Rectal smooth muscle tissue (tissue), 1 donor: ENCODE measurements around the gene LASP1NB.
"Not testable (repeated sequence)": the region's sequence is repeated elsewhere in the genome, so short reads cannot be mapped to it uniquely, and the experiment has no call there.

Experiments
- H3K27ac ChIP-seq: one replicate; pipeline ENCODE4 v1.7.0; 2013; ENCODE audit warnings: low read depth, low read length, inconsistent platforms
- H3K27me3 ChIP-seq: one replicate; pipeline ENCODE4 v1.7.0; 2013; ENCODE audit warnings: low read length; ENCODE audit not compliant: control insufficient read depth, insufficient read depth
- H3K36me3 ChIP-seq: one replicate; pipeline ENCODE4 v1.7.0; 2013; ENCODE audit warnings: low read length; ENCODE audit not compliant: control insufficient read depth, insufficient read depth
- H3K4me1 ChIP-seq: one replicate; pipeline ENCODE4 v1.7.0; 2013; ENCODE audit warnings: low read length; ENCODE audit not compliant: control insufficient read depth, insufficient read depth
- H3K4me3 ChIP-seq: one replicate; pipeline ENCODE4 v1.7.0; 2013; ENCODE audit warnings: low read length
- H3K9ac ChIP-seq: one replicate; pipeline ENCODE4 v1.7.0; 2013; ENCODE audit warnings: low read length

Gene LASP1NB

GRCh38 chr17:38922538-38923297, 2.7 kb upstream of the LASP1NB start:
- H3K36me3 ChIP-seq, result peaks cover 15% of the 10 kb centered on the region
- no peak overlapping the region for H3K4me3 ChIP-seq
- no peaks in the 10 kb centered on the region for H3K27me3 ChIP-seq
- H3K4me1 ChIP-seq, result peaks cover 33% of the 10 kb centered on the region
- peak overlapping the region; percentile 77 for H3K27ac ChIP-seq
- no peak overlapping the region for H3K9ac ChIP-seq

DNA sequence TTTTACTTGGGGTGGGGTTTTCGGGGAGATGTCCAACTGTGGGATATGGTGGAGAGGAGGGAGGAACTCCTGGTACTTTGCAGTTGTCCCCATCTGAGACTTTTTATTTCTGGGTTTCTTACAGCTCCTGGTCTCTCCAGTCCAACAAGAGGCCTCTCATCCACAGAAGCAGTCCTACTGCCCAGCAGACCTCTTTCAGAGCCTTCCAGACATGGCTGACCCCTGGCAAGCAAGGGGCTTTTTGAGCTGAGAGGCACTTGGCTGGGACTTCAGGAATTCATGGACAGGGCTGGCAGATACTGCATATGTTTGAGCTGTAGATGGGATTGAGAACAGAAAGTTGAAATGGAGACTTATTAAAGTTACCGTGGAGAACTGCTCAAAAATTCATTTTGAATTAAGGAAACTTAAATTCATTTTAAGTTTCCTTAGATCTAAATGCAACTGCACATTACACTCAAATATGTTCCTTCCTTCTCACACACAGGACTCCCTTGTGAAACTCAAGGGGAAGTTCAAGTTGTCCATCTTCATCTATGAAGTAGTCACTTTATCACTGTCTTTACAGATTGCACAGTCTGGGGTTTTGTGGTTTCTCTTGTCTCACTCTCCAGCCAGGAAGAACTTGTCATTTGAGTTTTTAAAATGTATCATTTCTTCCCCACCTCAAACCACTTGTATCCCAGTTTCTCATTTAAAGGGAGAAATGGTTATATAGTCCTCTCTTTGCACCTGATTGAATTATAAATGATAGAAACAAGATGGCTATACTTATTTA, 1.1 kb downstream of the LASP1NB start:
- H3K36me3 ChIP-seq, result no peaks in the 10 kb centered on the region
- H3K27ac ChIP-seq, result no peak overlapping the region
- H3K27me3 ChIP-seq, result no peaks in the 10 kb centered on the region
- peaks cover 23% of the 10 kb centered on the region for H3K4me1 ChIP-seq
- H3K4me3 ChIP-seq, result no peak overlapping the region
- no peak overlapping the region for H3K9ac ChIP-seq

- H3K36me3 ChIP-seq, H3K27ac ChIP-seq, H3K4me1 ChIP-seq, H3K9ac ChIP-seq, H3K4me3 ChIP-seq, H3K27me3 ChIP-seq: not testable (repeated sequence)
Observed at GRCh38 chr17:38930782-38931181, 5.4 kb downstream of the LASP1NB start.

- not testable (repeated sequence) for H3K9ac ChIP-seq, H3K36me3 ChIP-seq, H3K27me3 ChIP-seq, H3K4me1 ChIP-seq, H3K27ac ChIP-seq, H3K4me3 ChIP-seq
Observed at GRCh38 chr17:38933962-38934361, 8.5 kb downstream of the LASP1NB start.

DNA sequence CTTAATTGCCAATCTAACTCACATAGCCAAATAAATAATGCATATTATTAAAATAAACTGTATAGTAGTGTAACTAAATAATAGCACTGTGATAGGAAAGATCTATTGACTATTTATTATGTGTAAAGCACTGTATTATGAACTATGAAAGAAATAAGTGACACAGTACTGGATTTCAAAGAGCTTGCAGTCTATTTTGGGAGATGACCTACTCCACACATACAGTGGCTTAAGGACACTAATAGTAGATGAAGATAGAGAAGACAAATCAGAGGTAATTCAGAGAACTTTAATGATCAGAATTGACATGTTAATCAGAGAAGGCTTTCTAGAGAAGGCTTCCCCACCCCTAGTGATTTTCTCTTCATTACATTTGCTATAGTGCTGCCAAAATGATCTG, 14.6 kb downstream of the LASP1NB start:
- H3K4me1 ChIP-seq, result peaks cover 2% of the 10 kb centered on the region
- H3K9ac ChIP-seq, result no peak overlapping the region
- no peak overlapping the region for H3K4me3 ChIP-seq
- H3K27ac ChIP-seq, result no peak overlapping the region
- H3K36me3 ChIP-seq, result no peaks in the 10 kb centered on the region
- no peaks in the 10 kb centered on the region for H3K27me3 ChIP-seq

- H3K4me1 ChIP-seq, result peaks cover 2% of the 10 kb centered on the region
- no peak overlapping the region for H3K4me3 ChIP-seq
Observed at GRCh38 chr17:38940404-38940803, 15.0 kb downstream of the LASP1NB start.

DNA sequence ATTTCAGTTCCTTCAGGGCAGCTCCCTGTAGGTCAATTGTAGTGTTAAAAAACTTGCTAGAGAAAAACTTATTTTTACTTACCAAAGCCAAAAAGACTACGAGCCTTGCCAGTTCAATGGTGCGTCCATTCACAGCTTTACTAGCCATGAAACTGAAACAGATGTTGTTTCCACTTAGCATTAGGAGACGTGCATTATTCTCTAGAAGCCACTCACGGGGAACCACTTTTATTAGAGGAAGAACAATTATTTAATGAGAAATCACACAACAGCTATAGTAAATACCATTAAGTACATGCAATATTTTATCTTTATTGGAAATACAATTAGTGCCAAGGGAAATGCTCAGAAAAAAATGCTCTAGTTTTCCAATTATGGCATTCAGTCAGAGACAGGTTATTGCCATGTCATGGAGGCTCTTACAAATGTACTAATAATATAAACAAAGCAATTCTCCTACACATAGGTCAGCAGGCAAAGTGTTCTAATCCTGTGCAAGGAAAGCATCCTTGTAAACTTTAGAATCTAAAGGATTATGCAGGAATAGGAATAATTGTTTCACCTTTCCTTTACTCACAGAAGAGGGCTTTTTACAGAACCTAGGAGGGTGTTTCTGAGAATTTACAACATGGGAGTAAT, 17.4 kb downstream of the LASP1NB start:
- no peak overlapping the region for H3K4me3 ChIP-seq
- H3K4me1 ChIP-seq, result peaks cover 2% of the 10 kb centered on the region
- H3K36me3 ChIP-seq, result no peaks in the 10 kb centered on the region
- H3K9ac ChIP-seq, result no peak overlapping the region
- no peak overlapping the region for H3K27ac ChIP-seq
- H3K27me3 ChIP-seq, result no peaks in the 10 kb centered on the region

More at GRCh38 chr17:38940404-38940803, 15.0 kb downstream of the LASP1NB start:
- H3K9ac ChIP-seq, result no peak overlapping the region
- H3K36me3 ChIP-seq, result no peaks in the 10 kb centered on the region
- H3K27me3 ChIP-seq, result no peaks in the 10 kb centered on the region
- no peak overlapping the region for H3K27ac ChIP-seq

- Histone ChIP-seq H3K27ac (no peak overlapping the region), H3K27me3 (no peaks in the 10 kb centered on the region), H3K4me3 (no peak overlapping the region), H3K9ac (no peak overlapping the region), H3K36me3 (no peaks in the 10 kb centered on the region), H3K4me1 (peaks cover 2% of the 10 kb centered on the region)
Observed at GRCh38 chr17:38943607-38944006, 18.2 kb downstream of the LASP1NB start.

DNA sequence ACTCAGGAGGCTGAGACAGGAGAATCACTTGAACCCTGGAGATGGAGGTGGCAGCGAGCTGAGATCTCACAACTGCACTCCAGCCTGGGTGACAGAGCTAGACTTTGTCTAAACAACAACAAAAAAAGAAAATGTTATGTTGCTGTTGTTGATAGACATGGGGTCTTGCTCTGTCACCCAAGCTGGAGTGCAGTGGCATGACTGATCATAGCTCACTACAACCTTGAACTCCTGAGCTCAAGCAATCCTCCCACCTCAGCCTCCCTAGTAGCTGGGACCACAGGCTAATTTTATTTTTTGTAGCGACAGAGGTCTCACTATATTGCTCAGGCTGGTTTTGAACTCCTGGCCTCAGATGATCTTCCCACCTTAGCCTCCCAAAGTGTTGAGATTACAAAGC, 21.8 kb downstream of the LASP1NB start:
- Histone ChIP-seq H3K9ac (no peak overlapping the region), H3K4me1 (peaks cover 2% of the 10 kb centered on the region), H3K27me3 (no peaks in the 10 kb centered on the region), H3K4me3 (no peak overlapping the region), H3K27ac (no peak overlapping the region), H3K36me3 (no peaks in the 10 kb centered on the region)

DNA sequence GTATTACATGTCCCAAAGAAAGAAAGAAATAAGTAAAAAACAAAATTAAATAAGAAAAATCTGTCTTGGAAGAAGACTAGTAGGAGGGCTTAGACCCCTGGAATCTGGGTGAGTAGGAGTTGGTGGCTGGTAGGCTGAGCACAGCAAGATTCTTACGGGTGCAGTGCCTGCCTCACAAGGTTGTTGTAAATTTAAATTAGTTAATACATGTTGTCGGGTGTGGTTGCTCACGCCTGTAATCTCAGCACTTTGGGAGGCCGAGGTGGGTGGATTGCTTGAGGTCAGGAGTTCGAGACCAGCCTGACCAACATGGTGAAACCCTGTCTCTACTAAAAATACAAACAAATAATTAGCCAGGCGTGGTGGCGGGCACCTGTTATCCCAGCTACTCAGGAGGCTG, 28.4 kb downstream of the LASP1NB start:
- not testable (repeated sequence) for H3K4me3 ChIP-seq, H3K4me1 ChIP-seq, H3K36me3 ChIP-seq, H3K9ac ChIP-seq, H3K27me3 ChIP-seq, H3K27ac ChIP-seq

DNA sequence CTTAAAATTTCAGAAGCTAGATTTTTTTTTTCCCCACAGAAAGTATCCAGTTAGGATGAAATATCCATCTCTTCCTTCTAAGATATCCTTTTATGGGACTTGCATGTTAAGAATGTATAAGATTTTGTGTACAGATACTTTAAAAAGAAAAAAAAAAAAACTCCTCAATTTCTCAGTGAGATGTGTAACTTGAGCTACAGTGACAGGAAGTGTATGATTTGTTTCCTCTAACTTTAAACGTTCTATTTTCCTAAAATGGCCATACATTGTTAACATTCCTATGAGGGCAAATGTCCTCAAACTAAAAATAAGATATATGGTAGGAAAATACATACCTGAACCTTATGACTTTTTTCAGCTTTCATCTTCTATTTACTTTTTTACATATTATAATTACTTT, 32.9 kb downstream of the LASP1NB start:
- no peaks in the 10 kb centered on the region for H3K27me3 ChIP-seq
- H3K4me3 ChIP-seq, result no peak overlapping the region
- no peak overlapping the region for H3K27ac ChIP-seq
- H3K9ac ChIP-seq, result no peak overlapping the region
- H3K4me1 ChIP-seq, result no peaks in the 10 kb centered on the region
- H3K36me3 ChIP-seq, result no peaks in the 10 kb centered on the region

GRCh38 chr17:38958756-38959155, 33.3 kb downstream of the LASP1NB start:
- H3K27ac ChIP-seq, result no peak overlapping the region

More at GRCh38 chr17:38958756-38959155, 33.3 kb downstream of the LASP1NB start:
- Histone ChIP-seq H3K4me1 (no peaks in the 10 kb centered on the region), H3K36me3 (no peaks in the 10 kb centered on the region), H3K27me3 (no peaks in the 10 kb centered on the region), H3K4me3 (no peak overlapping the region), H3K9ac (no peak overlapping the region)
